BLaER1 treated with 17β-estradiol and CSF1 and Interleukin-3, amounts not matched to agents 10 nM and 100 nM (cell line): Measurements from ENCODE around the gene KLHL25.

Experiments used
- H3K27ac ChIP-seq, 11 experiments: shearing (Covaris generic); formaldehyde crosslinking; 2 replicates each; pipeline ENCODE4 v1.8.1; 2022
- H3K27me3 ChIP-seq, 11 experiments: shearing (Covaris generic); formaldehyde crosslinking; 2 replicates each; pipeline ENCODE4 v1.8.1; 2022
- H3K36me3 ChIP-seq, 11 experiments: shearing (Covaris generic); formaldehyde crosslinking; 2 replicates each; pipeline ENCODE4 v1.8.1; 2022
- H3K4me1 ChIP-seq, 10 experiments: shearing (Covaris generic); formaldehyde crosslinking; 2 replicates each; pipeline ENCODE4 v1.8.1; 2022
- H3K4me2 ChIP-seq, 11 experiments: shearing (Covaris generic); formaldehyde crosslinking; 2 replicates each; pipeline ENCODE4 v1.8.1; 2022
- H3K4me3 ChIP-seq, 10 experiments: shearing (Covaris generic); formaldehyde crosslinking; 2 replicates each; pipeline ENCODE4 v1.8.1; 2022
- H3K9ac ChIP-seq, 11 experiments: shearing (Covaris generic); formaldehyde crosslinking; 2 replicates each; pipeline ENCODE4 v1.8.1; 2022
- H3K9me3 ChIP-seq, 11 experiments: shearing (Covaris generic); formaldehyde crosslinking; replicated peaks in 1 of 11; 2 replicates each; pipeline ENCODE4 v1.8.1; 2022
- H4K20me1 ChIP-seq, 11 experiments: shearing (Covaris generic); formaldehyde crosslinking; 2 replicates each; pipeline ENCODE4 v1.8.1; 2022
- Cebpa-rat ChIP-seq, 11 experiments: shearing (Covaris generic); IDR thresholded peaks; 2 replicates each; pipeline ENCODE4 v1.8.1; 2022

Gene KLHL25

GRCh38 chr15:85772668-85773067, 22.1 kb downstream of the KLHL25 start:
- Histone ChIP-seq H3K27ac (peak overlapping the region in 2 of 11 experiments; percentile 12 to 13; a peak in 3 of 22 replicates), H3K27me3 (no peaks in the 10 kb centered on the region), H3K4me3 (no peak overlapping the region), H3K9ac (no peak overlapping the region), H4K20me1 (peaks cover 0 to 96% (median 37%) of the 10 kb centered on the region in 11 experiments; a peak in 15 of 22 replicates), H3K9me3 (peaks cover 0 to 17% (median 0%) of the 10 kb centered on the region in 11 experiments; a peak in 5 of 22 replicates), H3K36me3 (peaks cover 11 to 33% (median 20%) of the 10 kb centered on the region in 11 experiments; a peak in 19 of 22 replicates), H3K4me2 (no peak overlapping the region), H3K4me1 (peaks cover 0 to 10% (median 0%) of the 10 kb centered on the region in 10 experiments; a peak in 1 of 20 replicates)
- TF ChIP-seq Cebpa-rat (IDR thresholded peaks at IDR 0.05): no peak

- H3K27ac ChIP-seq: peak overlapping the region in 2 of 11 experiments; percentile 12 to 13; a peak in 2 of 22 replicates
- no peak for TF ChIP-seq Cebpa-rat (IDR thresholded peaks at IDR 0.05)
- H3K4me2 ChIP-seq: no peak overlapping the region
- H3K9me3 ChIP-seq: peaks cover 0 to 17% (median 0%) of the 10 kb centered on the region in 11 experiments; a peak in 5 of 22 replicates
- peaks cover 0 to 7% (median 0%) of the 10 kb centered on the region in 10 experiments; a peak in 1 of 20 replicates for H3K4me1 ChIP-seq
- no peak overlapping the region for H3K4me3 ChIP-seq
- H4K20me1 ChIP-seq: peaks cover 0 to 96% (median 36%) of the 10 kb centered on the region in 11 experiments; a peak in 15 of 22 replicates
- no peak overlapping the region; a peak in 1 of 22 replicates for H3K9ac ChIP-seq
- no peaks in the 10 kb centered on the region for H3K27me3 ChIP-seq
- H3K36me3 ChIP-seq: peaks cover 11 to 37% (median 27%) of the 10 kb centered on the region in 11 experiments; a peak in 19 of 22 replicates
Observed at GRCh38 chr15:85771781-85772445, 22.8 kb downstream of the KLHL25 start.

GRCh38 chr15:85771271-85771670, 23.5 kb downstream of the KLHL25 start:
- Histone ChIP-seq H3K4me1 (peaks cover 0 to 7% (median 0%) of the 10 kb centered on the region in 10 experiments; a peak in 1 of 20 replicates), H3K27ac (no peak overlapping the region), H3K27me3 (no peaks in the 10 kb centered on the region), H4K20me1 (peaks cover 0 to 96% (median 41%) of the 10 kb centered on the region in 11 experiments; a peak in 16 of 22 replicates), H3K4me2 (no peak overlapping the region), H3K9me3 (peaks cover 0 to 17% (median 0%) of the 10 kb centered on the region in 11 experiments; a peak in 5 of 22 replicates), H3K9ac (no peak overlapping the region), H3K4me3 (no peak overlapping the region), H3K36me3 (peaks cover 11 to 37% (median 27%) of the 10 kb centered on the region in 11 experiments; a peak in 19 of 22 replicates)
- TF ChIP-seq Cebpa-rat (IDR thresholded peaks at IDR 0.05): no peak

GRCh38 chr15:85770096-85771041, 24.4 kb downstream of the KLHL25 start:
- Histone ChIP-seq H3K4me1 (peaks cover 0 to 9% (median 0%) of the 10 kb centered on the region in 10 experiments; a peak in 1 of 20 replicates), H3K36me3 (peaks cover 11 to 37% (median 27%) of the 10 kb centered on the region in 11 experiments; a peak in 19 of 22 replicates), H4K20me1 (peaks cover 0 to 96% (median 50%) of the 10 kb centered on the region in 11 experiments; a peak in 16 of 22 replicates), H3K9ac (no peak overlapping the region), H3K4me2 (no peak overlapping the region), H3K9me3 (peaks cover 0 to 17% (median 0%) of the 10 kb centered on the region in 11 experiments; a peak in 5 of 22 replicates), H3K27me3 (no peaks in the 10 kb centered on the region), H3K27ac (no peak overlapping the region), H3K4me3 (no peak overlapping the region)
- no peak for TF ChIP-seq Cebpa-rat (IDR thresholded peaks at IDR 0.05)

GRCh38 chr15:85769182-85769900, 25.4 kb downstream of the KLHL25 start:
- Histone ChIP-seq H3K27ac (peak overlapping the region in 1 of 11 experiments; percentile 9; a peak in 1 of 22 replicates), H3K27me3 (no peaks in the 10 kb centered on the region), H3K4me2 (no peak overlapping the region), H4K20me1 (peaks cover 0 to 99% (median 59%) of the 10 kb centered on the region in 11 experiments; a peak in 18 of 22 replicates), H3K36me3 (peaks cover 11 to 37% (median 27%) of the 10 kb centered on the region in 11 experiments; a peak in 19 of 22 replicates), H3K4me3 (no peak overlapping the region), H3K9ac (no peak overlapping the region), H3K9me3 (peaks cover 0 to 17% (median 0%) of the 10 kb centered on the region in 11 experiments; a peak in 5 of 22 replicates), H3K4me1 (peaks cover 7 to 17% (median 8%) of the 10 kb centered on the region in 10 experiments)
- TF ChIP-seq Cebpa-rat (IDR thresholded peaks at IDR 0.05): no peak

GRCh38 chr15:85768595-85769168, 26.0 kb downstream of the KLHL25 start:
- peaks cover 0 to 17% (median 0%) of the 10 kb centered on the region in 11 experiments; a peak in 5 of 22 replicates for H3K9me3 ChIP-seq
- no peaks in the 10 kb centered on the region for H3K27me3 ChIP-seq
- H4K20me1 ChIP-seq: peaks cover 0 to 99% (median 65%) of the 10 kb centered on the region in 11 experiments; a peak in 18 of 22 replicates
- no peak overlapping the region for H3K4me2 ChIP-seq
- peaks cover 11 to 41% (median 29%) of the 10 kb centered on the region in 11 experiments; a peak in 19 of 22 replicates for H3K36me3 ChIP-seq
- peaks cover 7 to 22% (median 14%) of the 10 kb centered on the region in 10 experiments for H3K4me1 ChIP-seq
- no peak overlapping the region for H3K4me3 ChIP-seq
- TF ChIP-seq Cebpa-rat (IDR thresholded peaks at IDR 0.05): no peak
- no peak overlapping the region for H3K9ac ChIP-seq
- peak overlapping the region in 1 of 11 experiments; percentile 9; a peak in 1 of 22 replicates for H3K27ac ChIP-seq

GRCh38 chr15:85767785-85768529, 26.8 kb downstream of the KLHL25 start:
- peaks cover 0 to 99% (median 71%) of the 10 kb centered on the region in 11 experiments; a peak in 18 of 22 replicates for H4K20me1 ChIP-seq
- H3K27ac ChIP-seq: no peak overlapping the region
- peaks cover 7 to 22% (median 15%) of the 10 kb centered on the region in 10 experiments for H3K4me1 ChIP-seq
- H3K36me3 ChIP-seq: peaks cover 11 to 49% (median 36%) of the 10 kb centered on the region in 11 experiments; a peak in 19 of 22 replicates
- H3K9ac ChIP-seq: no peak overlapping the region
- H3K4me2 ChIP-seq: no peak overlapping the region
- H3K4me3 ChIP-seq: no peak overlapping the region
- peaks cover 0 to 17% (median 0%) of the 10 kb centered on the region in 11 experiments; a peak in 5 of 22 replicates for H3K9me3 ChIP-seq
- no peak for TF ChIP-seq Cebpa-rat (IDR thresholded peaks at IDR 0.05)
- no peaks in the 10 kb centered on the region for H3K27me3 ChIP-seq
